PC-9 (cell line): ENCODE results near the gene EXOSC7.

Experiments
- CTCF ChIP-seq: fragments of 200-600 bp; sonication (generic); conservative IDR thresholded peaks from 2 replicates; pipeline ENCODE4 v1.6.1; 2017; ENCODE audit warnings: mixed run types, antibody characterized with exemption, mild to moderate bottlenecking, moderate library complexity
- EZH2 ChIP-seq: fragments of 200-600 bp; sonication (generic); IDR thresholded peaks from 2 replicates; pipeline ENCODE4 v1.8.0; 2017; ENCODE audit warnings: antibody characterized with exemption, low read depth

- TF ChIP-seq CTCF = no peak
- TF ChIP-seq EZH2 = no peak
Measured at GRCh38 chr3:44952689-44953088, 23.4 kb upstream of the EXOSC7 start.
